HG03280 (cell line): ENCODE data around the gene ACAD10.
"Not testable (repeated sequence)": the region's sequence is repeated elsewhere in the genome, so short reads cannot be mapped to it uniquely, and the experiment has no call there.

Experiments
- ATAC-seq: cut with Tn5 transposase; IDR thresholded peaks from one replicate; pipeline ENCODE4 v1.9.1; 2021; ENCODE audit warnings: mild to moderate bottlenecking, moderate library complexity; ENCODE audit not compliant: unreplicated experiment

The ACAD10 gene

GRCh38 chr12:111685811-111686573 lies at the start of gene ACAD10, which contains the start of gene BRAP:
Gene ACAD10 (plus strand): TSS chr12:111686053. CDS start chr12:111692710, 6,657 bp downstream.
Gene BRAP (minus strand): TSS chr12:111685956. CDS start chr12:111685792, 164 bp downstream.
- ATAC-seq, result peak; percentile 93

GRCh38 chr12:111636209-111636945 lies 49.5 kb upstream of the ACAD10 start:
- ATAC-seq, result no peak

GRCh38 chr12:111638556-111638955 lies 47.3 kb upstream of the ACAD10 start:
- ATAC-seq, result no peak

GRCh38 chr12:111640506-111640905 lies 45.3 kb upstream of the ACAD10 start:
- ATAC-seq, result no peak

- no peak for ATAC-seq
Observed at GRCh38 chr12:111642681-111643426, 43.0 kb upstream of the ACAD10 start.

- no peak for ATAC-seq
Observed at GRCh38 chr12:111643427-111643826, 42.4 kb upstream of the ACAD10 start.

GRCh38 chr12:111645433-111645832 lies 40.4 kb upstream of the ACAD10 start:
- ATAC-seq, result no peak

- ATAC-seq, result no peak
Observed at GRCh38 chr12:111650912-111651311, 34.9 kb upstream of the ACAD10 start.

- ATAC-seq, result not testable (repeated sequence)
Observed at GRCh38 chr12:111652530-111652929, 33.3 kb upstream of the ACAD10 start.

GRCh38 chr12:111653596-111653995 lies 32.3 kb upstream of the ACAD10 start:
- ATAC-seq, result no peak

- no peak for ATAC-seq
Observed at GRCh38 chr12:111655356-111655755, 30.5 kb upstream of the ACAD10 start.

GRCh38 chr12:111656016-111656415 lies 29.8 kb upstream of the ACAD10 start:
- ATAC-seq, result no peak

GRCh38 chr12:111664499-111664898 lies 21.4 kb upstream of the ACAD10 start:
- no peak for ATAC-seq

- no peak for ATAC-seq
Observed at GRCh38 chr12:111664961-111665865, 20.6 kb upstream of the ACAD10 start.

- no peak for ATAC-seq
Observed at GRCh38 chr12:111672822-111673381, 13.0 kb upstream of the ACAD10 start.

- no peak for ATAC-seq
Observed at GRCh38 chr12:111673503-111673902, 12.3 kb upstream of the ACAD10 start.

GRCh38 chr12:111677186-111677585 lies 8.7 kb upstream of the ACAD10 start:
- no peak for ATAC-seq

GRCh38 chr12:111684485-111685198 lies 1.2 kb upstream of the ACAD10 start:
- ATAC-seq, result not testable (repeated sequence)

GRCh38 chr12:111685322-111685810 lies 487 bp upstream of the ACAD10 start:
- ATAC-seq, result no peak
